Ishikawa (cell line): ENCODE measurements around the gene CELA3A.

Source experiments
- CEBPB ChIP-seq: IDR thresholded peaks from 2 replicates; pipeline ENCODE4 v1.6.1; 2012
- CREB1 ChIP-seq: IDR thresholded peaks from 2 replicates; pipeline ENCODE4 v1.6.1; 2012; ENCODE audit warnings: low read depth
- EGR1 ChIP-seq: IDR thresholded peaks from 2 replicates; pipeline ENCODE4 v1.6.1; 2012
- EP300 ChIP-seq: IDR thresholded peaks from 2 replicates; pipeline ENCODE4 v1.6.1; 2012; ENCODE audit warnings: borderline replicate concordance
- FOXM1 ChIP-seq: IDR thresholded peaks from 2 replicates; pipeline ENCODE4 v1.6.1; 2012; ENCODE audit warnings: low read depth, borderline replicate concordance
- NFIC ChIP-seq: IDR thresholded peaks from 2 replicates; pipeline ENCODE4 v1.6.1; 2012
- RAD21 ChIP-seq: IDR thresholded peaks from 2 replicates; pipeline ENCODE4 v1.6.1; 2012; ENCODE audit warnings: low read depth
- TAF1 ChIP-seq: IDR thresholded peaks from 2 replicates; pipeline ENCODE4 v1.6.1; 2012; ENCODE audit warnings: low read depth, mild to moderate bottlenecking
- TCF12 ChIP-seq: IDR thresholded peaks from 2 replicates; pipeline ENCODE4 v1.6.1; 2012; ENCODE audit warnings: low read depth
- TEAD4 ChIP-seq: IDR thresholded peaks from 2 replicates; pipeline ENCODE4 v1.6.1; 2012
- YY1 ChIP-seq: IDR thresholded peaks from 2 replicates; pipeline ENCODE4 v1.6.1; 2012; ENCODE audit warnings: low read depth
- ZBTB7A ChIP-seq: IDR thresholded peaks from 2 replicates; pipeline ENCODE4 v1.6.1; 2012; ENCODE audit warnings: low read depth
- TF ChIP-seq, protein P1 (sequence below): IDR thresholded peaks from 2 replicates; pipeline ENCODE4 v1.6.1; 2012; ENCODE audit warnings: low read depth, mild to moderate bottlenecking
- TF ChIP-seq, protein P2 (sequence below): IDR thresholded peaks from 2 replicates; pipeline ENCODE4 v1.6.1; 2012
- TF ChIP-seq, protein P3 (sequence below): IDR thresholded peaks from 2 replicates; pipeline ENCODE4 v1.6.1; 2012

The CELA3A gene, protein sequence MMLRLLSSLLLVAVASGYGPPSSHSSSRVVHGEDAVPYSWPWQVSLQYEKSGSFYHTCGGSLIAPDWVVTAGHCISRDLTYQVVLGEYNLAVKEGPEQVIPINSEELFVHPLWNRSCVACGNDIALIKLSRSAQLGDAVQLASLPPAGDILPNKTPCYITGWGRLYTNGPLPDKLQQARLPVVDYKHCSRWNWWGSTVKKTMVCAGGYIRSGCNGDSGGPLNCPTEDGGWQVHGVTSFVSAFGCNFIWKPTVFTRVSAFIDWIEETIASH

DNA sequence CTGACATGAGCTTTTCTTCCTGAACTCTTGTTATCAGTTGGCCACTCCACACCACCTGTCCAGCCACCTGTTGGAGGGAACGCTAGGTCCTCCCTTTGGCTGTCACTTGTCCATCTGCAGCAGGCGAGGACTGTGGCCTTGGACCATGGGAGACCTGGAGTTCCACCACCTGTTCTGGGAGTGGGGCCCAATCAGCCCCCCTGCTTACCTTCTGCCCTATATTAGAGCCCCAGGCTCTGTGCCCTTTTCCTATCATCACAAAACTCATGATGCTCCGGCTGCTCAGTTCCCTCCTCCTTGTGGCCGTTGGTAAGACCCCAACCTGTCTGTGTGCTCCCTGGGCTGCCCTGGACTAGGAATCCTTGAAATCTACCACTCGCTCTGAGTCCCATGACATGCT lies at the start of gene CELA3A:
CELA3A (plus strand) TSS at position 249 of the 400 bp plus-strand sequence; CDS start at position 267, 18 bp downstream.
- TF ChIP-seq NFIC (no peak), RAD21 (no peak)
- TF ChIP-seq, protein P1, sequence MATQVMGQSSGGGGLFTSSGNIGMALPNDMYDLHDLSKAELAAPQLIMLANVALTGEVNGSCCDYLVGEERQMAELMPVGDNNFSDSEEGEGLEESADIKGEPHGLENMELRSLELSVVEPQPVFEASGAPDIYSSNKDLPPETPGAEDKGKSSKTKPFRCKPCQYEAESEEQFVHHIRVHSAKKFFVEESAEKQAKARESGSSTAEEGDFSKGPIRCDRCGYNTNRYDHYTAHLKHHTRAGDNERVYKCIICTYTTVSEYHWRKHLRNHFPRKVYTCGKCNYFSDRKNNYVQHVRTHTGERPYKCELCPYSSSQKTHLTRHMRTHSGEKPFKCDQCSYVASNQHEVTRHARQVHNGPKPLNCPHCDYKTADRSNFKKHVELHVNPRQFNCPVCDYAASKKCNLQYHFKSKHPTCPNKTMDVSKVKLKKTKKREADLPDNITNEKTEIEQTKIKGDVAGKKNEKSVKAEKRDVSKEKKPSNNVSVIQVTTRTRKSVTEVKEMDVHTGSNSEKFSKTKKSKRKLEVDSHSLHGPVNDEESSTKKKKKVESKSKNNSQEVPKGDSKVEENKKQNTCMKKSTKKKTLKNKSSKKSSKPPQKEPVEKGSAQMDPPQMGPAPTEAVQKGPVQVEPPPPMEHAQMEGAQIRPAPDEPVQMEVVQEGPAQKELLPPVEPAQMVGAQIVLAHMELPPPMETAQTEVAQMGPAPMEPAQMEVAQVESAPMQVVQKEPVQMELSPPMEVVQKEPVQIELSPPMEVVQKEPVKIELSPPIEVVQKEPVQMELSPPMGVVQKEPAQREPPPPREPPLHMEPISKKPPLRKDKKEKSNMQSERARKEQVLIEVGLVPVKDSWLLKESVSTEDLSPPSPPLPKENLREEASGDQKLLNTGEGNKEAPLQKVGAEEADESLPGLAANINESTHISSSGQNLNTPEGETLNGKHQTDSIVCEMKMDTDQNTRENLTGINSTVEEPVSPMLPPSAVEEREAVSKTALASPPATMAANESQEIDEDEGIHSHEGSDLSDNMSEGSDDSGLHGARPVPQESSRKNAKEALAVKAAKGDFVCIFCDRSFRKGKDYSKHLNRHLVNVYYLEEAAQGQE = no peak

DNA sequence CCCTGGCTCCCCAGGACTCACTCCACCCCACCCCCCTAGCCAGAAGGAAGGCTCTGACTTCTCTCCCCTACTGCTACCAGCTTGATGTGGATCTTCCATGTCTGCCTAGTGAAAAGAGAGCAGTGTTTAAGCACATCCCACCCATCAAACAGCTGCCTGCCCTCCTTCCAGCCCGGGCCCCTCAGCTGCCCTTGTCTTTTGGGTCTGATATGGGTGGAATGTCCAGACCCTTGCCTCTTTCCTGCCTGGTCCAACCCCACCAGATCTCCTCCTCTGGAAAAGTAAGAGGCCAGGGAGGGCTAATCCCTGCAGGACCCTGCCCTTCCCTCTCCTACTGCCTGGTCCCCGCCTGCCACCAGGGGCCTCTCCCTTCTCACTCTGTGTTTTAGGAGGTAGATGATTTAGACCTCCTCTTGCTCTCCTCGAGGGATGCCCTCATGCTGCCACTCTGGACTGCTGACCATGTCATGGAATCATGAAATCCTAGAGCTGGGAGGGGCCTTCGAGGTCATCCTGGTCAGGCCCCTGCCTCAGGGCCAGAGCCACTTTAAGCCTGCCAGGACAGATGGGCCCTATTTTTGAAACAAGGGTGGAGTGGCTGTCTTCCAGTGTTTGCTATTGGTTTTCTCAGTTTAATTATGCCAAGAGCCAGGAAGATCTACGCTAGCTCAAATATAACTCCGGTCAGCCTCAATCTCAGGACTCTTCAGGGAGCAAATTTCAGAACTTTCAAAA lies 48.5 kb upstream of the CELA3A start:
- no peak for TF ChIP-seq ZBTB7A
- TF ChIP-seq NFIC = no peak
- TF ChIP-seq, protein P1 = no peak
- TF ChIP-seq, protein P2, sequence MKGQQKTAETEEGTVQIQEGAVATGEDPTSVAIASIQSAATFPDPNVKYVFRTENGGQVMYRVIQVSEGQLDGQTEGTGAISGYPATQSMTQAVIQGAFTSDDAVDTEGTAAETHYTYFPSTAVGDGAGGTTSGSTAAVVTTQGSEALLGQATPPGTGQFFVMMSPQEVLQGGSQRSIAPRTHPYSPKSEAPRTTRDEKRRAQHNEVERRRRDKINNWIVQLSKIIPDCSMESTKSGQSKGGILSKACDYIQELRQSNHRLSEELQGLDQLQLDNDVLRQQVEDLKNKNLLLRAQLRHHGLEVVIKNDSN = no peak
- TF ChIP-seq TEAD4 = no peak
- no peak for TF ChIP-seq RAD21
- no peak for TF ChIP-seq EGR1
- TF ChIP-seq FOXM1 = no peak

DNA sequence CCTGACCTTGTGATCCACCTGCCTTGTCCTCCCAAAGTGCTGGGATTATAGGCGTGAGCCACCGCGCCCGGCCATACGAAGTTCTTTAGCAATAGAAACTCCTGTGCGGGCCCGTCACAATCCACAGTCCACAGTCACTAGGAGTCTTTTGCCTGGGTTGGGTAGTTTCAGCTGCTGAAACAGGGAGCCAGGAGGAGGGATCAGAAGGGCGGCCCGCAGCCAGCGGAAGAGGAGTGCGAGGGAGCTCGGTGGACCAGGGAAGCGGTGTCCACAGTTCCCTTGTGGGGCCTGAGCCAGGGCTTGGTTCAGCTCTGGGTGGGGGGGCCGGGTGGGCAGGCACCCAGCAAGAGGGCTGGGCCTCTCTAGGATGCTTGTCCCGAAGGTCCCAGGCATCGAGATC lies 46.4 kb upstream of the CELA3A start:
- TF ChIP-seq, protein P2 = no peak
- TF ChIP-seq CEBPB (no peak), TCF12 (no peak), NFIC (no peak), CREB1 (no peak), EP300 (no peak), FOXM1 (no peak), TAF1 (no peak), TEAD4 (no peak), RAD21 (no peak), YY1 (no peak)
- TF ChIP-seq, protein P3, sequence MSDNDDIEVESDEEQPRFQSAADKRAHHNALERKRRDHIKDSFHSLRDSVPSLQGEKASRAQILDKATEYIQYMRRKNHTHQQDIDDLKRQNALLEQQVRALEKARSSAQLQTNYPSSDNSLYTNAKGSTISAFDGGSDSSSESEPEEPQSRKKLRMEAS = no peak

- TF ChIP-seq, protein P1 = 0 out of 2 replicates have a peak, but pooled peaks have one; percentile 31
- no peak for TF ChIP-seq CEBPB
These were observed 45.8 kb upstream of the CELA3A start for GRCh38 chr1:21955501-21956281.
